Trophoblast cell (in vitro differentiated cells and primary cell): ENCODE measurements around the gene PSMD14.

Source experiments
- DNase-seq, 2 donors: peaks; one replicate each; pipeline ENCODE4 v3.0.0-alpha.2; 2016
- H2AFZ ChIP-seq: 2 replicates; pipeline ENCODE4 v1.6.1; 2013; ENCODE audit warnings: low read length, moderate library complexity, mild to moderate bottlenecking; ENCODE audit not compliant: insufficient read depth, poor library complexity
- H2AK5ac ChIP-seq: 2 replicates; pipeline ENCODE4 v1.6.1; 2013; ENCODE audit warnings: mild to moderate bottlenecking, low read length
- H2BK120ac ChIP-seq: 2 replicates; pipeline ENCODE4 v1.6.1; 2013; ENCODE audit warnings: low read length, mild to moderate bottlenecking, moderate library complexity; ENCODE audit not compliant: insufficient read depth, poor library complexity
- H2BK12ac ChIP-seq: 2 replicates; pipeline ENCODE4 v1.6.1; 2013; ENCODE audit warnings: mild to moderate bottlenecking, low read length, moderate library complexity
- H2BK5ac ChIP-seq: 2 replicates; pipeline ENCODE4 v1.6.1; 2013; ENCODE audit warnings: low read length, low read depth, moderate library complexity, mild to moderate bottlenecking; ENCODE audit not compliant: poor library complexity
- H3K14ac ChIP-seq: 2 replicates; pipeline ENCODE4 v1.6.1; 2013; ENCODE audit warnings: mild to moderate bottlenecking, low read length
- H3K18ac ChIP-seq: 2 replicates; pipeline ENCODE4 v1.6.1; 2013; ENCODE audit warnings: mild to moderate bottlenecking, low read length
- H3K23ac ChIP-seq: 2 replicates; pipeline ENCODE4 v1.6.1; 2013; ENCODE audit warnings: low read length
- H3K27ac ChIP-seq: 2 replicates; pipeline ENCODE4 v1.5.1; 2013; ENCODE audit warnings: low read depth, mild to moderate bottlenecking, inconsistent platforms, low read length, moderate library complexity
- H3K27me3 ChIP-seq: 2 replicates; pipeline ENCODE4 v1.6.1; 2013; ENCODE audit warnings: inconsistent platforms, mild to moderate bottlenecking, low read length, moderate library complexity; ENCODE audit not compliant: insufficient read depth
- H3K36me3 ChIP-seq, 2 experiments: 1 replicate in 1 of 2; 2 replicates in 1 of 2; pipeline ENCODE4 v1.6.1; 2013; ENCODE audit warnings: low read length in 2 of 2, mild to moderate bottlenecking in 2 of 2, moderate library complexity in 1 of 2; ENCODE audit not compliant: insufficient read depth in 2 of 2, control insufficient read depth in 1 of 2
- H3K4ac ChIP-seq: 2 replicates; pipeline ENCODE4 v1.6.1; 2013; ENCODE audit warnings: low read depth, mild to moderate bottlenecking, low read length, moderate library complexity
- H3K4me1 ChIP-seq, 2 experiments: 1 replicate in 1 of 2; 2 replicates in 1 of 2; pipeline ENCODE4 v1.6.1; 2013; ENCODE audit warnings: low read length in 2 of 2, mild to moderate bottlenecking in 2 of 2, moderate library complexity in 1 of 2; ENCODE audit not compliant: insufficient read depth in 2 of 2, control insufficient read depth in 1 of 2
- H3K4me2 ChIP-seq: 2 replicates; pipeline ENCODE4 v1.6.1; 2013; ENCODE audit warnings: inconsistent platforms, mild to moderate bottlenecking, low read length, moderate library complexity
- H3K4me3 ChIP-seq: 2 replicates; pipeline ENCODE4 v1.5.1; 2013; ENCODE audit warnings: mild to moderate bottlenecking, low read depth, low read length, inconsistent platforms
- H3K79me1 ChIP-seq: one replicate; pipeline ENCODE4 v1.6.1; 2013; ENCODE audit warnings: low read length
- H3K79me2 ChIP-seq: 2 replicates; pipeline ENCODE4 v1.6.1; 2013; ENCODE audit warnings: low read length, mild to moderate bottlenecking; ENCODE audit not compliant: control insufficient read depth, insufficient read depth, poor library complexity
- H3K9ac ChIP-seq: 2 replicates; pipeline ENCODE4 v1.6.1; 2013; ENCODE audit warnings: mild to moderate bottlenecking, low read length
- H3K9me3 ChIP-seq: 2 replicates; pipeline ENCODE4 v1.6.1; 2013; ENCODE audit warnings: low read depth, mild to moderate bottlenecking, control low read depth, inconsistent platforms, low read length; ENCODE audit not compliant: insufficient read depth
- H4K12ac ChIP-seq: 2 replicates; pipeline ENCODE4 v1.6.1; 2013; ENCODE audit warnings: low read depth, mild to moderate bottlenecking, low read length, moderate library complexity
- H4K8ac ChIP-seq: 2 replicates; pipeline ENCODE4 v1.6.1; 2013; ENCODE audit warnings: low read depth, mild to moderate bottlenecking, low read length, moderate library complexity
- H4K91ac ChIP-seq: one replicate; pipeline ENCODE4 v1.6.1; 2013; ENCODE audit warnings: low read depth, mild to moderate bottlenecking, low read length, moderate library complexity
- WGBS: extraction: QIAGEN DNeasy Blood & Tissue Kit; methylation state at CpG from one replicate; pipeline ENCODE4 v1.1.7; 2013; ENCODE audit warnings: missing lambda C conversion rate; ENCODE audit not compliant: insufficient read length, insufficient coverage; ENCODE audit errors: extremely low coverage; 5-methylcytosine and 5-hydroxymethylcytosine counted together

The PSMD14 gene

DNA sequence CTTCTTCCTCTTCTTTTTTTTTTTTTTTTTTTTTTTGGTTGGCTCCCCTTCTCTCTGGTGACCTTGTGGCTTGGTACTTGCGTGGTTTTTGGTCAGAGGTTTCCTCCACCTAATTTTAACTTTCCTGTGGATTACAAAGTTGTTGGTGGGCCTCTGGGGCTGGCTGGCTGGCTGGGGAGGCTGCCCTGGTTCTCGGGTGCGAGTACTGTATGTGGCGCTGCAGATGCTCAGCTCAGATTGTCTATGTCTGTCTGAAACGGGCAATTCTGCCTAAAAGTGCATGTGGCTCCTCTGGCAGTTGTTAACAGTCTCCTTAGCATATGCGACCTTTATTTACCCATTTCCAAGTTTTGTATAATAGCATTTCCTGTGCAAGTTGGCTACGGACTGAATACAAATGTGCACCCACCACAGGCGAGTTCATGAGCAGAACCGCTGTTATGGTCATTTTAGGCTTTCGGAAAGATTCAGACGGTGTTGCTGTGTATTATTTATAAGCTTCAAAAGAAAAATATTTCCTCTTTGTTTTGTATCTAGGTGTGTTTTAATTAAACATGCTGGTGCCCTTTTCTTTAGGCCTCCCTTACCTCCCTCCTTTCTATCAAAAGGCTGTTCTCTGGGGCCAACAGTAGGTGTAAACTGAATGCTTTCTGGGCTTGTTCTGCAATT is 112.3 kb downstream of the PSMD14 start:
- DNase-seq = no peak
- H2AK5ac ChIP-seq = no peak overlapping the region
- no peak overlapping the region for H3K23ac ChIP-seq
- no peaks in the 10 kb centered on the region for H3K79me1 ChIP-seq
- no peak overlapping the region for H2BK120ac ChIP-seq
- no peak overlapping the region for H3K4me2 ChIP-seq
- H3K36me3 ChIP-seq = no peaks in the 10 kb centered on the region
- H4K12ac ChIP-seq = no peak overlapping the region
- no peak overlapping the region for H2BK12ac ChIP-seq
- WGBS = no CpG with 5 or more reads among the region's 11 CpGs
- H4K8ac ChIP-seq = no peak overlapping the region
- H3K9ac ChIP-seq = no peak overlapping the region
- no peak overlapping the region for H3K4me3 ChIP-seq
- no peaks in the 10 kb centered on the region for H3K79me2 ChIP-seq
- no peak overlapping the region for H3K27ac ChIP-seq
- no peak overlapping the region for H3K14ac ChIP-seq
- H3K4ac ChIP-seq = no peak overlapping the region
- peaks cover 2% of the 10 kb centered on the region for H3K9me3 ChIP-seq
- peaks cover 84% of the 10 kb centered on the region for H3K27me3 ChIP-seq
- H2AFZ ChIP-seq = no peak overlapping the region
- no peak overlapping the region for H4K91ac ChIP-seq
- no peak overlapping the region for H3K18ac ChIP-seq
- H3K4me1 ChIP-seq = peaks cover 8 to 9% of the 10 kb centered on the region in 2 experiments
- no peak overlapping the region for H2BK5ac ChIP-seq

DNA sequence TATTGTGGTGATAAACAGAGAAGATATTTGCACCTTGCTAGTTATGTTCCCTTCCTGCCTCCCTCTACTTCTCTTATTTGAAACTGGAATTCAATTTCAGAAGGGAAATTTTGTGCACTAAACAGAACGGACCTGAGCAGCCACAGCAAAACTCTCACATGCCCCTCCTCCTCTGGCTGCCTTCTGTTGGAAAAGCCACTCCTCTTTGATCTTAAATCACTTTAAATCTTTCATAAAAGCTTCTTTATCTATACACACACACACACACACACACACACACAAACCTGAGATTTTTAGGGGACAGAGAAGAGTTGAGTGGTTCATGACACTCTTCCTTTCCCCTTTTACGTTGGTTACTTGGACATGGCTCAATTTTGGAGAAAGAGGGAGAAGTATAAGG is 113.5 kb downstream of the PSMD14 start:
- DNase-seq = no peak
- Histone ChIP-seq H3K9me3 (no peaks in the 10 kb centered on the region), H2BK120ac (no peak overlapping the region), H3K9ac (no peak overlapping the region), H3K4me3 (no peak overlapping the region), H2BK5ac (no peak overlapping the region), H4K91ac (no peak overlapping the region), H2AK5ac (no peak overlapping the region), H3K4me1 (peaks cover 8 to 9% of the 10 kb centered on the region in 2 experiments), H3K79me2 (no peaks in the 10 kb centered on the region), H3K14ac (no peak overlapping the region), H2BK12ac (no peak overlapping the region), H3K36me3 (no peaks in the 10 kb centered on the region), H3K4ac (no peak overlapping the region), H3K23ac (no peak overlapping the region), H4K8ac (no peak overlapping the region), H3K27ac (no peak overlapping the region), H3K27me3 (peaks cover 79% of the 10 kb centered on the region), H4K12ac (no peak overlapping the region), H2AFZ (no peak overlapping the region), H3K79me1 (no peaks in the 10 kb centered on the region), H3K4me2 (no peak overlapping the region), H3K18ac (no peak overlapping the region)
- no CpG with 5 or more reads among the region's 2 CpGs for WGBS

DNA sequence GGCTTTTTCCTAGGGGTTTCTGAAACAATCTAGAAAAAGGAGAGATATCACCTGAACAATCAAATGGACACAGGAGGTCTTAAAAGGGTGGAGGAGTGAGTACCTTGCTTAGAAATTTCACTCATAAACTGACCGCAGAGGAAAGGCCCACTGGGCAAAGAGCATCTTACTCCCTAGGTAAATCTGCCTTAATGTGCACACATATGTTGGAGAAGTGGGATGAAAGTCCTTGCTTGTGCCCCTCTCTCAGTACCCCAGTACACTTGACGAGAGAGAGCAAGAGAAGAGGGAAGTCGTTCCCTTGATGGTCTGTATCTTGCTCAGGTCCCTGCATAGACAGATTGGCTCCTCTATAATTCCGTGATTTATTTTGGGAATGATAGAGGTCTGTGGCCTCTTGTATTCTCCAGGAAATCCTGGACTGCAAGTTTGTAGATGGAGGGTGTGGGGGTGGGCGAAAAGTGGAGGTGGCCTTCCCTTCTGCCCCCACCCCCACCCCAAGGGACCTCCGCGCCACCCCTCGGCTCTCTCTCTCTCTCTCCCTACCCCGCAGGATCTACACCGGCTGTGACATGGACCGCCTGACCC is 114.7 kb downstream of the PSMD14 start:
- H3K9me3 ChIP-seq = no peaks in the 10 kb centered on the region
- H3K79me1 ChIP-seq = no peaks in the 10 kb centered on the region
- no peak overlapping the region for H4K12ac ChIP-seq
- no peak overlapping the region for H3K14ac ChIP-seq
- no peak overlapping the region for H2BK12ac ChIP-seq
- no peak overlapping the region for H2BK120ac ChIP-seq
- no peak overlapping the region for H2AK5ac ChIP-seq
- peak overlapping the region; percentile 72 for H2AFZ ChIP-seq
- no peak overlapping the region for H3K18ac ChIP-seq
- no peaks in the 10 kb centered on the region for H3K36me3 ChIP-seq
- no peak overlapping the region for H3K4me3 ChIP-seq
- DNase-seq = no peak
- H3K4me2 ChIP-seq = peak overlapping the region; percentile 91
- peaks cover 11 to 12% of the 10 kb centered on the region in 2 experiments for H3K4me1 ChIP-seq
- H3K27me3 ChIP-seq = peaks cover 79% of the 10 kb centered on the region
- WGBS = no CpG with 5 or more reads among the region's 11 CpGs
- H2BK5ac ChIP-seq = no peak overlapping the region
- no peak overlapping the region for H3K23ac ChIP-seq
- H4K8ac ChIP-seq = no peak overlapping the region
- no peak overlapping the region for H3K9ac ChIP-seq
- no peak overlapping the region for H3K4ac ChIP-seq
- no peak overlapping the region for H4K91ac ChIP-seq
- no peak overlapping the region for H3K27ac ChIP-seq
- H3K79me2 ChIP-seq = no peaks in the 10 kb centered on the region

DNA sequence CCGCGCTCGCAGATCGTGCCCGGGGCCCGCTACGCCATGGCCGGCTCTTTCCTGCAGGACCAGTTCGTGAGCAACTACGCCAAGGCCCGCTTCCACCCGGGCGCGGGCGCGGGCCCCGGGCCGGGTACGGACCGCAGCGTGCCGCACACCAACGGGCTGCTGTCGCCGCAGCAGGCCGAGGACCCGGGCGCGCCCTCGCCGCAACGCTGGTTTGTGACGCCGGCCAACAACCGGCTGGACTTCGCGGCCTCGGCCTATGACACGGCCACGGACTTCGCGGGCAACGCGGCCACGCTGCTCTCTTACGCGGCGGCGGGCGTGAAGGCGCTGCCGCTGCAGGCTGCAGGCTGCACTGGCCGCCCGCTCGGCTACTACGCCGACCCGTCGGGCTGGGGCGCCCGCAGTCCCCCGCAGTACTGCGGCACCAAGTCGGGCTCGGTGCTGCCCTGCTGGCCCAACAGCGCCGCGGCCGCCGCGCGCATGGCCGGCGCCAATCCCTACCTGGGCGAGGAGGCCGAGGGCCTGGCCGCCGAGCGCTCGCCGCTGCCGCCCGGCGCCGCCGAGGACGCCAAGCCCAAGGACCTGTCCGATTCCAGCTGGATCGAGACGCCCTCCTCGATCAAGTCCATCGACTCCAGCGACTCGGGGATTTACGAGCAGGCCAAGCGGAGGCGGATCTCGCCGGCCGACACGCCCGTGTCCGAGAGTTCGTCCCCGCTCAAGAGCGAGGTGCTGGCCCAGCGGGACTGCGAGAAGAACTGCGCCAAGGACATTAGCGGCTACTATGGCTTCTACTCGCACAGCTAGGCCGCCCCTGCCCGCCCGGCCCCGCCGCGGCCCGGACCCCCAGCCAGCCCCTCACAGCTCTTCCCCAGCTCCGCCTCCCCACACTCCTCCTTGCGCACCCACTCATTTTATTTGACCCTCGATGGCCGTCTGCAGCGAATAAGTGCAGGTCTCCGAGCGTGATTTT is 115.5 kb downstream of the PSMD14 start:
- H3K79me2 ChIP-seq = no peaks in the 10 kb centered on the region
- no peaks in the 10 kb centered on the region for H3K79me1 ChIP-seq
- no peak overlapping the region for H4K8ac ChIP-seq

More for the DNA sequence above, 115.5 kb downstream of the PSMD14 start:
- DNase-seq = peak in 1 of 2 donors; percentile 14
- H2AFZ ChIP-seq = peak overlapping the region; percentile 72
- H3K36me3 ChIP-seq = no peaks in the 10 kb centered on the region
- no peak overlapping the region for H2AK5ac ChIP-seq
- H3K18ac ChIP-seq = no peak overlapping the region
- no CpG with 5 or more reads among the region's 125 CpGs for WGBS
- H3K23ac ChIP-seq = no peak overlapping the region
- no peak overlapping the region for H3K14ac ChIP-seq
- no peak overlapping the region for H4K91ac ChIP-seq
- H3K9ac ChIP-seq = no peak overlapping the region
- no peak overlapping the region for H2BK120ac ChIP-seq
- H3K4me2 ChIP-seq = peak overlapping the region; percentile 91
- no peak overlapping the region for H3K27ac ChIP-seq
- H3K4me1 ChIP-seq = peaks cover 11 to 12% of the 10 kb centered on the region in 2 experiments
- peak overlapping the region; percentile 50 for H3K4me3 ChIP-seq
- H4K12ac ChIP-seq = no peak overlapping the region
- H2BK12ac ChIP-seq = no peak overlapping the region
- H3K27me3 ChIP-seq = peaks cover 76% of the 10 kb centered on the region
- no peaks in the 10 kb centered on the region for H3K9me3 ChIP-seq
- H2BK5ac ChIP-seq = no peak overlapping the region
- H3K4ac ChIP-seq = no peak overlapping the region
